Liver (tissue), 9 donors: ENCODE data around the gene IL3. TPM values are rescaled to one million over a fixed set of nuclear protein-coding genes. Genes with fewer than 3 reads are reported as not detected.

Source experiments
- DNase-seq: peaks from one replicate; pipeline ENCODE4 v3.0.0-alpha.2; 2017; ENCODE audit warnings: low spot score
- H3K27ac ChIP-seq, 2 donors: one replicate each; pipeline ENCODE4 v1.7.0; 2013; ENCODE audit warnings: inconsistent platforms in 2 of 2, low read length in 2 of 2, control low read depth in 1 of 2, low read depth in 1 of 2, mild to moderate bottlenecking in 1 of 2
- H3K27me3 ChIP-seq, 4 donors: one replicate each; pipeline versions ENCODE4 v1.6.1 to v1.7.0; 2013; ENCODE audit warnings: low read length in 3 of 4, inconsistent platforms in 1 of 4, mild to moderate bottlenecking in 1 of 4, moderate library complexity in 1 of 4; ENCODE audit not compliant: control insufficient read depth in 4 of 4, insufficient read depth in 4 of 4
- H3K36me3 ChIP-seq, 4 donors: one replicate each; pipeline versions ENCODE4 v1.6.1 to v1.7.0; 2013; ENCODE audit warnings: low read length in 3 of 4, mild to moderate bottlenecking in 3 of 4, low read depth in 1 of 4, moderate library complexity in 1 of 4; ENCODE audit not compliant: control insufficient read depth in 4 of 4, insufficient read depth in 3 of 4
- H3K4me1 ChIP-seq, 4 donors: one replicate each; pipeline versions ENCODE4 v1.6.1 to v1.7.0; 2013; ENCODE audit warnings: low read length in 3 of 4, mild to moderate bottlenecking in 3 of 4, moderate library complexity in 1 of 4; ENCODE audit not compliant: control insufficient read depth in 4 of 4, insufficient read depth in 4 of 4
- H3K4me3 ChIP-seq, 3 donors: one replicate each; pipeline versions ENCODE4 v1.6.1 to v1.7.0; 2013; ENCODE audit warnings: low read length in 3 of 3, control low read depth in 1 of 3, low read depth in 1 of 3, mild to moderate bottlenecking in 1 of 3
- H3K9ac ChIP-seq, 2 donors: one replicate each; pipeline ENCODE4 v1.7.0; 2013; ENCODE audit warnings: low read length in 2 of 2, mild to moderate bottlenecking in 2 of 2, moderate library complexity in 2 of 2, control low read depth in 1 of 2, low read depth in 1 of 2
- H3K9me3 ChIP-seq, 4 donors: one replicate each; pipeline versions ENCODE4 v1.6.1 to v1.7.0; 2013; ENCODE audit warnings: low read length in 3 of 4; ENCODE audit not compliant: control insufficient read depth in 4 of 4
- ATF3 ChIP-seq: IDR thresholded peaks from 2 replicates; pipeline ENCODE4 v1.6.1; 2016; ENCODE audit warnings: antibody characterized with exemption
- CTCF ChIP-seq: fragments of 150-350 bp; IDR thresholded peaks from 2 replicates; pipeline ENCODE4 v1.5.1; 2017; ENCODE audit warnings: improper control_type of control experiment, low read depth, low read length; ENCODE audit not compliant: missing input control
- EGR1 ChIP-seq, 2 donors: IDR thresholded peaks; 2 replicates each; pipeline ENCODE4 v1.6.1; 2016 to 2018; ENCODE audit warnings: antibody characterized with exemption in 2 of 2, low read depth in 2 of 2
- FOXA1 ChIP-seq: IDR thresholded peaks from 2 replicates; pipeline ENCODE4 v1.6.1; 2016; ENCODE audit warnings: antibody characterized with exemption
- FOXA2 ChIP-seq: IDR thresholded peaks from 2 replicates; pipeline ENCODE4 v1.6.1; 2016; ENCODE audit warnings: antibody characterized with exemption
- GABPA ChIP-seq, 2 donors: IDR thresholded peaks in 1 of 2; conservative IDR thresholded peaks in 1 of 2; 2 replicates each; pipeline ENCODE4 v1.6.1; 2016; ENCODE audit warnings: antibody characterized with exemption in 2 of 2, mild to moderate bottlenecking in 1 of 2, moderate library complexity in 1 of 2
- HNF4A ChIP-seq, 2 donors: conservative IDR thresholded peaks; 2 replicates each; pipeline ENCODE4 v1.6.1; 2016; ENCODE audit warnings: antibody characterized with exemption in 2 of 2, mild to moderate bottlenecking in 2 of 2
- HNF4G ChIP-seq: IDR thresholded peaks from 2 replicates; pipeline ENCODE4 v1.6.1; 2016; ENCODE audit warnings: antibody characterized with exemption
- JUND ChIP-seq, 2 donors: IDR thresholded peaks; 2 replicates each; pipeline ENCODE4 v1.6.1; 2016; ENCODE audit warnings: antibody characterized with exemption in 2 of 2
- MAX ChIP-seq: IDR thresholded peaks from 2 replicates; pipeline ENCODE4 v1.6.1; 2016; ENCODE audit warnings: antibody characterized with exemption
- NR2F2 ChIP-seq: IDR thresholded peaks from 2 replicates; pipeline ENCODE4 v1.6.1; 2016; ENCODE audit warnings: antibody characterized with exemption
- RAD21 ChIP-seq, 2 donors: IDR thresholded peaks; 2 replicates each; pipeline ENCODE4 v1.6.1; 2016; ENCODE audit warnings: antibody characterized with exemption in 2 of 2, mild to moderate bottlenecking in 2 of 2
- REST ChIP-seq: IDR thresholded peaks from 2 replicates; pipeline ENCODE4 v1.6.1; 2016; ENCODE audit warnings: antibody characterized with exemption, mild to moderate bottlenecking
- RXRA ChIP-seq, 2 donors: IDR thresholded peaks; 2 replicates each; pipeline ENCODE4 v1.6.1; 2017 to 2018; ENCODE audit warnings: antibody characterized with exemption in 2 of 2, mild to moderate bottlenecking in 1 of 2
- SP1 ChIP-seq: IDR thresholded peaks from 2 replicates; pipeline ENCODE4 v1.6.1; 2018; ENCODE audit warnings: antibody characterized with exemption, mild to moderate bottlenecking
- TAF1 ChIP-seq: conservative IDR thresholded peaks from 2 replicates; pipeline ENCODE4 v1.6.1; 2016; ENCODE audit warnings: antibody characterized with exemption, mild to moderate bottlenecking
- YY1 ChIP-seq: IDR thresholded peaks from 2 replicates; pipeline ENCODE4 v1.6.1; 2016; ENCODE audit warnings: antibody characterized with exemption, mild to moderate bottlenecking
- ZBTB33 ChIP-seq: IDR thresholded peaks from 2 replicates; pipeline ENCODE4 v1.6.1; 2016; ENCODE audit warnings: antibody characterized with exemption
- WGBS: extraction: QIAGEN DNeasy Blood & Tissue Kit; methylation state at CpG from one replicate; pipeline ENCODE4 v1.1.7; 2013; 5-methylcytosine and 5-hydroxymethylcytosine counted together
- polyA plus RNA-seq, 2 donors: library from polyadenylated mRNA; stranded (reverse) in 1 of 2; unstranded in 1 of 2; fragments of 200-250 nt in 1 of 2; fragments of >200 nt in 1 of 2; fragmentation: Nextera tagmentation in 1 of 2; extraction: Ambion mirVana in 1 of 2; gene quantifications; one replicate each; pipeline versions ENCODE4 v1.2.1 to v1.2.3, GENCODE V29; 2013 to 2015
- total RNA-seq, 2 donors: library from RNA; depleted of rRNA; stranded (reverse); fragments of >200 nt; gene quantifications; one replicate each; pipeline ENCODE4 v1.2.3, GENCODE V29; 2014
- donor health status: healthy.
- donor health status: healthy.
- donor health status: healthy.
- donor health status: healthy.
- donor health status: healthy.

IL3 gene
- total and polyA plus RNA-seq, 4 donors: not detected

- Histone ChIP-seq H3K9me3 (no peaks in the 10 kb centered on the region), H3K27me3 (no peaks in the 10 kb centered on the region), H3K4me1 (no peaks in the 10 kb centered on the region), H3K4me3 (no peak overlapping the region), H3K9ac (no peak overlapping the region), H3K36me3 (no peaks in the 10 kb centered on the region), H3K27ac (no peak overlapping the region)
- DNase-seq: no peak
- TF ChIP-seq TAF1 (no peak), RXRA (IDR thresholded peaks at IDR 0.05) (no peak), HNF4A (conservative IDR thresholded peaks at IDR 0.05) (no peak), ATF3 (no peak), CTCF (no peak), ZBTB33 (no peak), JUND (IDR thresholded peaks at IDR 0.05) (no peak), FOXA1 (no peak), RAD21 (IDR thresholded peaks at IDR 0.05) (no peak), REST (no peak), MAX (no peak), SP1 (no peak), YY1 (no peak), HNF4G (no peak), NR2F2 (no peak), EGR1 (IDR thresholded peaks at IDR 0.05; ENCODE audit: low read depth in 2 of 2) (no peak), GABPA (IDR thresholded peaks at IDR 0.05 in 1 of 2, conservative IDR thresholded peaks at IDR 0.05 in 1 of 2) (no peak), FOXA2 (no peak)
- 89% methylated on average over 6 of the region's 6 CpGs for WGBS
Observed at GRCh38 chr5:132087176-132087575, 26.7 kb downstream of the IL3 start.

- TF ChIP-seq JUND (IDR thresholded peaks at IDR 0.05): no peak
- TF ChIP-seq RXRA (IDR thresholded peaks at IDR 0.05): no peak
- TF ChIP-seq ATF3: no peak
- TF ChIP-seq EGR1 (IDR thresholded peaks at IDR 0.05; ENCODE audit: low read depth in 2 of 2): no peak
- no peak for TF ChIP-seq ZBTB33
- no peak for TF ChIP-seq YY1
- no peak for TF ChIP-seq FOXA1
- TF ChIP-seq FOXA2: no peak
- TF ChIP-seq HNF4G: no peak
- no peak for TF ChIP-seq RAD21 (IDR thresholded peaks at IDR 0.05)
- no peak for TF ChIP-seq NR2F2
- no peak for TF ChIP-seq TAF1
- TF ChIP-seq GABPA (IDR thresholded peaks at IDR 0.05 in 1 of 2, conservative IDR thresholded peaks at IDR 0.05 in 1 of 2): no peak
- no peak for TF ChIP-seq HNF4A (conservative IDR thresholded peaks at IDR 0.05)
- TF ChIP-seq MAX: no peak
- Histone ChIP-seq H3K9ac (no peak overlapping the region), H3K9me3 (no peaks in the 10 kb centered on the region), H3K4me3 (no peak overlapping the region), H3K4me1 (no peaks in the 10 kb centered on the region), H3K36me3 (no peaks in the 10 kb centered on the region), H3K27me3 (no peaks in the 10 kb centered on the region), H3K27ac (no peak overlapping the region)
- WGBS: 84% methylated on average over 8 of the region's 8 CpGs
- no peak for DNase-seq
Observed at GRCh38 chr5:132087661-132088060, 27.2 kb downstream of the IL3 start.
